Forelimb muscle (tissue), 1 donor: ENCODE data around the gene PRKAR1B. TPM values are rescaled to one million over a fixed set of nuclear protein-coding genes. Genes with fewer than 3 reads are reported as not detected.

Experiments used
- DNase-seq: peaks from one replicate; pipeline ENCODE4 v3.0.0-alpha.2; 2013; ENCODE audit warnings: low read depth
- polyA plus RNA-seq: library from polyadenylated mRNA; unstranded; fragments of 120-200 nt; gene quantifications from one replicate; pipeline ENCODE4 v1.2.1, GENCODE V29; 2013; ENCODE audit not compliant: insufficient read length

The PRKAR1B gene
- polyA plus RNA-seq, 1 donor, result 28.8 TPM

- DNase-seq, result no peak
Observed at GRCh38 chr7:522071-522950, 204.8 kb downstream of the PRKAR1B start.

- no peak for DNase-seq
Observed at GRCh38 chr7:521221-522070, 205.6 kb downstream of the PRKAR1B start.

- DNase-seq, result no peak
Observed at GRCh38 chr7:520503-521161, 206.4 kb downstream of the PRKAR1B start.

GRCh38 chr7:519484-520390, 207.3 kb downstream of the PRKAR1B start, which contains the start of gene PDGFA:
PDGFA (minus strand) TSS chr7:519846; CDS start chr7:519001, 845 bp downstream.
- no peak for DNase-seq

- no peak for DNase-seq
Observed at GRCh38 chr7:518630-519483, 208.2 kb downstream of the PRKAR1B start.

- no peak for DNase-seq
Observed at GRCh38 chr7:517774-518629, 209.1 kb downstream of the PRKAR1B start.

GRCh38 chr7:516606-517456, 210.2 kb downstream of the PRKAR1B start:
- DNase-seq, result no peak

GRCh38 chr7:516216-516605, 210.9 kb downstream of the PRKAR1B start:
- DNase-seq, result no peak

GRCh38 chr7:515628-516027, 211.5 kb downstream of the PRKAR1B start:
- no peak for DNase-seq

GRCh38 chr7:514651-515598, 212.2 kb downstream of the PRKAR1B start:
- no peak for DNase-seq

GRCh38 chr7:514242-514641, 212.8 kb downstream of the PRKAR1B start:
- DNase-seq, result no peak

GRCh38 chr7:513521-514166, 213.4 kb downstream of the PRKAR1B start:
- no peak for DNase-seq

GRCh38 chr7:512541-513311, 214.4 kb downstream of the PRKAR1B start:
- no peak for DNase-seq

GRCh38 chr7:512146-512510, 215.0 kb downstream of the PRKAR1B start:
- DNase-seq, result no peak

GRCh38 chr7:511476-512145, 215.5 kb downstream of the PRKAR1B start:
- DNase-seq, result no peak
